HG03520 (cell line): ENCODE measurements around the gene HJURP.
"Not testable (repeated sequence)": the region's sequence is repeated elsewhere in the genome, so short reads cannot be mapped to it uniquely, and the experiment has no call there.

Experiments
- ATAC-seq: cut with Tn5 transposase; IDR thresholded peaks from one replicate; pipeline ENCODE4 v1.9.1; 2021; ENCODE audit warnings: mild to moderate bottlenecking, moderate library complexity; ENCODE audit not compliant: unreplicated experiment

HJURP gene

GRCh38 chr2:233854241-233854981 lies at the start of gene HJURP:
Gene HJURP, minus strand, starts transcription at chr2:233854535. Its CDS starts 35 bp downstream, at chr2:233854500.
- ATAC-seq = peak; percentile 91

- ATAC-seq = no peak
Measured at GRCh38 chr2:233901884-233902283, 47.5 kb upstream of the HJURP start.

DNA sequence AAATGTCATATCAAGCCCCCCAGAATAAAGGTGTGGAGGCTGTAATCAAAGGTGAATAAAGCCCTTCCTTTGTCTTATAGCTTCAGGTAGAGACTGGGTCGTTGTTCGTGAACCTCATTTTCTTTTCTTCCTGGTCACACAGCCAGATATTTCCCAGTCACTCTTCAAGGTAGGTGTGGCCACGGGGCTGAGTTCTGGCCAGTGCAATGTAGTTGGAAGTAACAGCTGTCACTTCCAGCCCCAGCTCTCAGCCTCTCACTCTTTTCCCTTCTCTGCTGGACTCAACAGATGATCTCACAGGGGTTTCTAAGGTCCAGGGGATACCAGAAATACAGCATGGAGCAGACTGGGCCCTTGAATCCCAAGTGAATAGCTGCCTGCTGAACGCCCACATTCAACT lies 47.0 kb upstream of the HJURP start:
- ATAC-seq = no peak

DNA sequence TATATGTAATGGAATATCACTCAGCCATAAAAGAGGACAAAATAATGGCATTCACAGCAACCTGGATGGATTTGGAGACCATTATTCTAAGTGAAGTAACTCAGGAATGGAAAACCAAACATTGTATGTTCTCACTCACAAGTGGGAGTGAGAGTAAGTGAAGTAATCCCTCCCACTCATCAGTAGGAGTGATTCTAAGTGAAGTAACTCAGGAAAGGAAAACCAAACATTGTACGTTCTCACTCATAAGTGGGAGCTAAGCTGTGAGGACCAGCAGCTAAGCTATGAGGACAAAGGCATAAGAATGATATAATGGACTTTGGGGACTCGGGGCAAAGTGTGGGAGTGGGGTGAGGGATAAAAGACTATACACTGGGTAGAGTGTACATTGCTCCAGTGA lies 41.9 kb upstream of the HJURP start:
- ATAC-seq = not testable (repeated sequence)

DNA sequence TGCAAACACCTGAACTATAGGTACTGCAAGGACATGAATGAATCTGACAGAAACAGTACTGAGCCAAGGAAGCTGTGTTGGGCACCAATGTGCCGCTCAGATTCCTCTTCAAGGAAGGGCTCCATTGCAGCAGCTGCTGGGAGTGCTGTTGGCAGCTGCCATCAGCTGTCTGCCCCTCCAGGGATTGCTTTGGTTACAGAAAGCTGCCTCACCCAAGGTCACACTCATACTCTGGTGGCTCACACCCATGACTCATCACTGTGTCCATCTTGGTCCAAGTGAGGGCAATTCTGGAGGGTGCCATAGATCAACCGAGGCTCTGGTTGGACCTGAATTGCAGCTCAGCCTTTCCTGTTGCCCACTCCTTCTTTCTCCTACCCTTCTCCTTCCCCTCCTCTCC lies 38.5 kb upstream of the HJURP start:
- no peak for ATAC-seq

DNA sequence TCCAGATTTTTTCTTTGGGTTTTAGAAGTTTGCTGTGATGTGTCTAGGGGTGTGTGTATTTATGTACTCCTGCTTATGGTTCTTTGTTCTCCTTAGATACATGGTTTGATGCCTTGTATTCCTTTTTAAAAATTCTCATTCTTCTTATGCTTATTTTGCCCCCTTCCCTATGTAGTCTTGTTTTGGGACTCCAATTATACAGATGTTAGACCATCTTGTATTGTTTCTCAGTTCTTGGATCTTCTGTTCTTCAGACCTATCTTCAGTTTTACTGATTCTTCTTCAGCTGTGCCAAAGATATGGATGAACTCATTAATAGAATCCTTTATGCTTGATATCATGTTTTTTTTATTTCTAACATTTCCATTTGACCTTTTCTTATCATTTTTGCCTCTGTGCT lies 28.0 kb upstream of the HJURP start:
- ATAC-seq = no peak

DNA sequence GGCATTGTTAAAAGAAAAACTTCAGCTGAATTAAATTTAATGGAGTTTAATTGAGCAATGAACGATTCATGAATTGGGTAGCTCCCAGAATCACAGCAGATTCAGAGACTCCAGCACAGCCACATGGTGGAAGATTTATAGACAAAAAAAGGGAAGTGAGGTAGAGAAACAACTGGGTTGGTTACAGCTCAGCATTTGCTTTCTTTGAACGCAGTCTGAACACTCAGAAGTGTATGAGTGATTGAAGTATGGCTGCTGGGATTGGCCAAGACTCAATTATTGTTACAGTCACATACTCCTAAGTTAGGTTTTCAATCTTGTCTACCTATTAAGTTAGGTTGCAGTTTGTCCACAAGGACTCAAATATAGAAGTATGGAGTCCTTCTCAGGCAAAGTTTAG lies 17.8 kb upstream of the HJURP start:
- ATAC-seq = not testable (repeated sequence)

DNA sequence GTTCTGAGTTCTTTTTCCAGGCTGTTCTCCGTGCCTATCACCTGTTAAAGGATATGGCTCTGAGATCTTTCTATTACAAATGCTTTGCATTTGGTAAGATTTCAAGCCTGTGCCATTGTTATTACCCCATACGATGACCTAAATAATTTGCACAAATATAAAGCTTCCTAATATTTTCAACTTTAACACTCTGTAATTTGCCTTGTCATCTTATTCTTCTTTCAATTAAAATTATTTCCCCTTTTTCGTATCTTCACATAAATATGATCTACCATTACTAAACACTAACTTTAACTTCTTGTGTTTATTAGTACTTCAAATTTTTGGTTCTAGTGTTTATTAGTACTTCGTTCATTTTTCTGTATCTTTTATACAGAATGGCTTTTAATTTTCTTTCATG lies 17.1 kb upstream of the HJURP start:
- no peak for ATAC-seq

DNA sequence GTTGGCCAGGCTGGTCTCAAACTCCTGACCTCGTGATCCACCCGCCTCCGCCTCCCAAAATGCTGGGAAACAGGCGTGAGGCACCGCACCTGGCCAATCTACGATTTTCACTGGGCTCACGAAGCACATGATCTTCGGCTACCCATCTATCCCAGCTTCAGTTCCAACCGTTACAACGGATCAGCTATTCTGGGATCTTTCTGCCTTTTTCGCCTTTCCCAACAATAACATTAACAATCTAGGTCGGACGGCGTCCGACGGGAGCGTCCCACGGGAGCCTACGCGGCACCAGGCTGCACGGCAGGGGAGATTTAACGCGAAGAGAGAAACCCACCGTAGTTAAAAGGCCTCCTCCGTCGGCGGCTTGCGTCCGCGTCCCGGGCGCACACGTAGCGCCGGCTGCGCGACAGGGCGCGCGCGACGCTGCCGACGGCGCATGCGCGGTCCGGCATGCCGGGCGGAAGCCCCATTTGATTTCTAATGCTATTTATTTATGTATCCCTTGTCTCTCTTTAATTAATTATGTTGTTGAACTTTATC lies 13.7 kb upstream of the HJURP start, which contains the start of gene MSL3B:
Gene MSL3B, minus strand, starts transcription at position 394 of the 540 bp plus-strand sequence.
- ATAC-seq = peak; percentile 79

GRCh38 chr2:233866479-233866878 lies 12.1 kb upstream of the HJURP start:
- ATAC-seq = no peak

DNA sequence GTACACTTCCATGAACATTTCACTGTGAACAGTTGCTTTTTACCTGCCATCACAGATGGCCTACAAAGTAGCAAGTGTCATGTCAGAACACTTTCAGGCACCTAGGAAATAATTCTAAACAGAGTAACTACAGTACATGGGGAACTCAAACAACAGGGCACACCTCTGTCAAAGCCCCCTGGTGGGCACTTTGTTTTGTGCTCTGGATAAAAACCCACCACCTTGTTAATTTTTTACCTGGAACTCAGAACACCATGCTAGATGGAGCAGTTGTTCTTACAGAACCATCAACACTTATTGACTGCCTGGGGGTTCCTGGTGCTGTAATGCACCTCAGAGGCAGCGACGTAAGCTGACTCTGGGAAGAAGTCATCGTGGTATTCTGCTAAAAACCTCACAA lies 11.5 kb upstream of the HJURP start:
- no peak for ATAC-seq

GRCh38 chr2:233862261-233862768 lies 8.0 kb upstream of the HJURP start:
- no peak for ATAC-seq

- no peak for ATAC-seq
Measured at GRCh38 chr2:233858331-233858730, 4.0 kb upstream of the HJURP start.

DNA sequence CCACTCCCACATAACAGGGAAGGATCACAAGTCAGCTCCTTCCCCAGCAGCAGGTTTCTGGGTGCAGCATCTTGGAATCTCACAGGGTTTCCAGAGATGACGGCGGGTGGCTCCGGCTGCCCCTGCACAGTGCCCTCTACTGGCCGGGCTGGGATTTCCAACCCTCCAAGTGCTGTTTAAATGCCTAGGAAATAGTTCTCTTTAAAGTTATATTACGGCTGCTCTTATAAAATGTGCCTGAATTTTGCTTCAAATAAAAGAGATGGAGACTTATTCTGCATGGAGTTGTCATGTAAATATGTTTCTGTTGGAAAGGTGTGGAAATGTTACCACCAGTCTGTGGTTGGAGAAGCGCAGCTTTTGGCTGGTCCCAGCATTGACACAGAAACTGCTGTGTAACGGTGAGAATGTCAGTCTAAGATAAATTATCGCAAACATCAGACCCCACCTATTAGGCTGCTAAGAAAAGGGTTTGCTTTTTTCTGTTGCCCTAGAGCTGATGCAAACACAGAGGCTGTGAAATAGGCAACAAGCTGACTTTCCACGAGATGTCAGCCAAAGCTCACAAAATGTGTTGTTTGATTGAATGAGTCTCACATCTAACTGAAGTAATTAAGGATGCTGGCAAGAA lies 3.3 kb upstream of the HJURP start:
- ATAC-seq = no peak

DNA sequence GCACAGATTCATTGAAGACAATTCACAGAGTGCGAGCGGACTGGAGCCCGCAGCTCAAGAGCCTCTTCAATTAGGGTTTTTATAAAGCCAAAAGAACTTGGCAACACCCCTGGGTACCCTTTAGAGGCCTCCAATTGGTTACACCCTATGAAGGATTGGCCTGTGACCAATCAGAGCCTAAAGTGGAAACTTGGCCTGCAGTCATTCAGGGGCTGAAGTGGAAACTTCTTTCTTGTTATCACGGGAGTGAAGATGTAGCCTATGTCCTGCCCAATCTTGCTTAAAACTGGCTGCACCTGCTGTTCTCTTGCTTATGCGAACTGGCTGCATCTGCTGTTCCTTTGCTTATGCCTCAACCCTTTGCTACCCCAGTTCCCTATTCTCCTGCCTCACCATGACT lies 1.8 kb upstream of the HJURP start:
- no peak for ATAC-seq

DNA sequence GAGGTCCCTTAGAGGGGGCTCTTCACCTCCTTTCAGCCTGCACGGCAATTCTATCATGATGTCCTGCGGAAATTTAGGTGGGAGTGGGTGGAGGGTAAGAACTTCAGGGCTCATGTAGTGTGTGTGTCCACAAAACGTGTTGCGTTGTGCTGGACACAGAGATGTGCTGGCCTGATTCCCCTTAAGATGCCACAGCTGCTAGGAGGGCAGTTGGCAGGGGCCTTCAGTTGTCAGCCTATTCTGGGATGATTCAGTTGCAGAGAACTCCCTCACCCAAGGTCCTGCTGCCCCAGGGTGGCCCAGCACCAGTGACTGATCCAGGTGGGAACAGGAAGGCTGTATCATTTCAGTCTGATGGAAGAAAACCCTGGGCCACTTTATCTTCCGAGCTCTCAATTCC lies 1.0 kb upstream of the HJURP start:
- no peak for ATAC-seq

DNA sequence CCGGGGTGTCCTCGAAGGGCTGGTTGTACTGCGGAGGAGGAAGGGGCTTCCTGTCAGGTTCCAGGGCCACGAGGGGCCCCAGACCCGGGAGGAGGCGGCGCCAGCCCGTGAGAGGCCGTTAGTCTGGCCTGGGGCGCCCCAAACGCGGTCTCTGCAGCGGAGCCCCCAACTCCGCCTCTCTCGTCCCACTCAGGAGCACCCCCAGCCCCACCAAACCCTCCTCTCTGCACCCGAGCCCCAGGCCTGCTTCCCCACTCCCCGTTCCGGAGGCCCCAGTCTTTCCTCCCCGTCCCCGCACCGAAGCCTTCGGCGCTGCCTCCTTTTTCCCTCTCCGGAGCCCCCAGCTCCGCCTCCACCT lies 473 bp downstream of the HJURP start:
- peak; percentile 3 for ATAC-seq

- no peak for ATAC-seq
Measured at GRCh38 chr2:233853353-233853752, 982 bp downstream of the HJURP start.

DNA sequence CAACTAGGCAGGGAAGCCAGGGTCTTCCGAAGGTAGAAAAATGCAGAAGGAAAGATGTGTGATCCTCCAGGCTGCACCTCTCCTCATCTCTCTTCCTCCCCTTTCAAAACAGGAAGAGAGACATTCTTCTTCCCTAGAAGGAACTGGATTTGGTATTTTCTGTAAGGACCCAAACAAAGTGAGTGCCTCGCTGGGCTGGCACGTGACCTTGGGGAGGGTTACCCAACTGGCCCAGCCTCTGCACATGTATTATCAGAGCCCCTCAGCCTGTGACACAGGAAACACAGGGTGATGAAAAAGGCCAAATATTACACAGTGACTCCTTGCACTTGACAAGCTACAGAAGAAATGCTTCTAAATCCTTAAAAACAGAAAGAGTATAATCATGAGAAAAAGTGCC lies 2.3 kb downstream of the HJURP start:
- no peak for ATAC-seq

GRCh38 chr2:233851169-233851568 lies 3.2 kb downstream of the HJURP start:
- ATAC-seq = no peak

GRCh38 chr2:233850745-233851144 lies 3.6 kb downstream of the HJURP start:
- no peak for ATAC-seq

DNA sequence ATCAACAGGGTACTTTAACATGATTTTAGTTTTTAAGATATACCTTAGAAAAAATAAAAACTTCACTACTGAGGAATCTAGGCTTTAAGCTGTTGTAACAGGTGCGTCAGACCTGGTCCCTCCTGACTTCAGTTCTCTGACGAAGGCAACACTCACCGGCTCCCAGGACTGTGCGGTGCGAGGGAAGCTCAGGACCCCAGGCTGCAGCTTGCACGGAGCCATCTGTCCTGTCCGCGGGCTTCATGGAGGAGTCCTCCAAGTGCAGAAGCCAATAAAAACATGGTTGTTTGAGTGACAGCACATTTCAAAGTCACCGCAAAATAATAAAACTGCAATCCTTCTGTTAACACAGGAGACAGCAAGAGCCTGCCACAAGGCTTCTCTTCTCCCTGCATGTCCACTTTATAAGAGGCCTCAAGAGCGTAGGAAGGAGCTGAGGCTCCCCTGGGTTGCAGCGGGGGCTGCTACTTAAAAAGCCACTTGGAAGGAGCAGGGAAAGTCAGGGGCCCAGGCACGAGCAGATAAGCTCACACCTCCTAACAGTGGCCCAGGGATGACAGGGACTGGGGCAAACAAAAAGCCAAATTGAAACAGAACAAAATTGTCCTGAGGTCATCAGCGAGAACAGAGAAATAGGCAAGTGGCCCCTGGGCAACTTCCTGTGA lies 4.6 kb downstream of the HJURP start:
- ATAC-seq = no peak
